Liver (tissue), 3 donors: ENCODE results near the gene SNAP23.

Experiments used
- GABPA ChIP-seq, 2 donors: IDR thresholded peaks in 1 of 2; conservative IDR thresholded peaks in 1 of 2; 2 replicates each; pipeline ENCODE4 v1.6.1; 2016; ENCODE audit warnings: antibody characterized with exemption in 2 of 2, mild to moderate bottlenecking in 1 of 2, moderate library complexity in 1 of 2
- HNF4A ChIP-seq, 2 donors: conservative IDR thresholded peaks; 2 replicates each; pipeline ENCODE4 v1.6.1; 2016; ENCODE audit warnings: antibody characterized with exemption in 2 of 2, mild to moderate bottlenecking in 2 of 2
- JUND ChIP-seq, 2 donors: IDR thresholded peaks; 2 replicates each; pipeline ENCODE4 v1.6.1; 2016; ENCODE audit warnings: antibody characterized with exemption in 2 of 2
- TF ChIP-seq, protein P1 (sequence below): fragments of 150-350 bp; IDR thresholded peaks from 2 replicates; pipeline ENCODE4 v1.5.1; 2017; ENCODE audit warnings: improper control_type of control experiment, low read depth, low read length; ENCODE audit not compliant: missing input control
- TF ChIP-seq, protein P2 (sequence below): IDR thresholded peaks from 2 replicates; pipeline ENCODE4 v1.6.1; 2016; ENCODE audit warnings: antibody characterized with exemption
- TF ChIP-seq, protein P3 (sequence below): IDR thresholded peaks from 2 replicates; pipeline ENCODE4 v1.6.1; 2016; ENCODE audit warnings: antibody characterized with exemption
- donor health status: healthy.
- donor health status: healthy.

DNA sequence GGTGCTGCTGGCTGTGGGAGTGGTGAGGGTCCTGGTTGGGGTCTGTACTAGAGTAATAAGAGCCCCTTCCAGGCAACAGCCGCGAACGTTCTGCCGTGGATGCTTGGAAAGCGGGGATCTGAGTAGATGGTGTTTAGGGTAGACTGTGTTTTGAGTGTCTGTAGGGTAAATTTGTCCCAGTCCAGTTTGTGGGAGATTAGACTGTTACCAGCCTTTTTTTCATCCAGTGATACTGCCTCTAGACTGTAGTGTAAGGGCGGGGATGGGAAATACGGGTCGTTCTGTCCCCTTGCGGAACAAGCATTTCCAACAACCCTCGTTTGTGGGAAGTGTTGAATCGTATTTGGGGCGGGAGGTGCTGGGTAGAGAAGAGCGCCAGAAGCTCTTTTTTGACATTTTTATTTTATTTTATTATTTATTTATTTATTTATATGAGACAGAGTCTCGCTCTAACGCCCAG lies 53.6 kb downstream of the SNAP23 start:
- TF ChIP-seq, protein P1, sequence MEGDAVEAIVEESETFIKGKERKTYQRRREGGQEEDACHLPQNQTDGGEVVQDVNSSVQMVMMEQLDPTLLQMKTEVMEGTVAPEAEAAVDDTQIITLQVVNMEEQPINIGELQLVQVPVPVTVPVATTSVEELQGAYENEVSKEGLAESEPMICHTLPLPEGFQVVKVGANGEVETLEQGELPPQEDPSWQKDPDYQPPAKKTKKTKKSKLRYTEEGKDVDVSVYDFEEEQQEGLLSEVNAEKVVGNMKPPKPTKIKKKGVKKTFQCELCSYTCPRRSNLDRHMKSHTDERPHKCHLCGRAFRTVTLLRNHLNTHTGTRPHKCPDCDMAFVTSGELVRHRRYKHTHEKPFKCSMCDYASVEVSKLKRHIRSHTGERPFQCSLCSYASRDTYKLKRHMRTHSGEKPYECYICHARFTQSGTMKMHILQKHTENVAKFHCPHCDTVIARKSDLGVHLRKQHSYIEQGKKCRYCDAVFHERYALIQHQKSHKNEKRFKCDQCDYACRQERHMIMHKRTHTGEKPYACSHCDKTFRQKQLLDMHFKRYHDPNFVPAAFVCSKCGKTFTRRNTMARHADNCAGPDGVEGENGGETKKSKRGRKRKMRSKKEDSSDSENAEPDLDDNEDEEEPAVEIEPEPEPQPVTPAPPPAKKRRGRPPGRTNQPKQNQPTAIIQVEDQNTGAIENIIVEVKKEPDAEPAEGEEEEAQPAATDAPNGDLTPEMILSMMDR = peak; percentile 4
- TF ChIP-seq, protein P2, sequence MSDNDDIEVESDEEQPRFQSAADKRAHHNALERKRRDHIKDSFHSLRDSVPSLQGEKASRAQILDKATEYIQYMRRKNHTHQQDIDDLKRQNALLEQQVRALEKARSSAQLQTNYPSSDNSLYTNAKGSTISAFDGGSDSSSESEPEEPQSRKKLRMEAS = no peak
- TF ChIP-seq HNF4A (conservative IDR thresholded peaks at IDR 0.05) = no peak
- TF ChIP-seq, protein P3, sequence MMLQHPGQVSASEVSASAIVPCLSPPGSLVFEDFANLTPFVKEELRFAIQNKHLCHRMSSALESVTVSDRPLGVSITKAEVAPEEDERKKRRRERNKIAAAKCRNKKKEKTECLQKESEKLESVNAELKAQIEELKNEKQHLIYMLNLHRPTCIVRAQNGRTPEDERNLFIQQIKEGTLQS = no peak
- no peak for TF ChIP-seq JUND (IDR thresholded peaks at IDR 0.05)
- no peak for TF ChIP-seq GABPA (IDR thresholded peaks at IDR 0.05 in 1 of 2, conservative IDR thresholded peaks at IDR 0.05 in 1 of 2)
